HepG2 (cell line): Measurements from ENCODE around the gene ZC3H18. TPM values are rescaled to one million over a fixed set of nuclear protein-coding genes. Genes with fewer than 3 reads are reported as not detected.

Source experiments
- ARID5B ChIP-seq: IDR thresholded peaks from 2 replicates; pipeline ENCODE4 v1.4.0; 2020; ENCODE audit warnings: mild to moderate bottlenecking, missing genetic modification reagents
- ATM ChIP-seq: fragments of 450-650 bp; IDR thresholded peaks from 2 replicates; pipeline ENCODE4 v1.7.1; 2017; ENCODE audit warnings: mild to moderate bottlenecking, borderline replicate concordance
- CENPT ChIP-seq: sonication (generic); formaldehyde crosslinking; IDR thresholded peaks from 2 replicates; pipeline ENCODE4 v1.8.0; 2022; ENCODE audit warnings: low read depth, mild to moderate bottlenecking, moderate library complexity, missing genetic modification reagents
- FOXP4 ChIP-seq: sonication (generic); formaldehyde crosslinking; IDR thresholded peaks from 2 replicates; pipeline ENCODE4 v1.4.0; 2020; ENCODE audit warnings: missing genetic modification reagents
- MXD1 ChIP-seq: sonication (generic); formaldehyde crosslinking; IDR thresholded peaks from 2 replicates; pipeline ENCODE4 v1.4.0; 2020; ENCODE audit warnings: mild to moderate bottlenecking, missing genetic modification reagents
- MXD3 ChIP-seq: IDR thresholded peaks from 2 replicates; pipeline ENCODE4 v1.6.1; 2016; ENCODE audit warnings: mild to moderate bottlenecking, missing biosample characterization, missing genetic modification reagents
- NCOR1 ChIP-seq: fragments of 200-600 bp; sonication (generic); IDR thresholded peaks from 2 replicates; pipeline ENCODE4 v1.7.0; 2017; ENCODE audit warnings: antibody characterized with exemption, low read length, borderline replicate concordance
- PAXIP1 ChIP-seq: sonication (generic); formaldehyde crosslinking; conservative IDR thresholded peaks from 2 replicates; pipeline ENCODE4 v1.4.0; 2020; ENCODE audit warnings: mild to moderate bottlenecking, missing genetic modification reagents, moderate library complexity
- REPIN1 ChIP-seq: sonication (generic); formaldehyde crosslinking; IDR thresholded peaks from 2 replicates; pipeline ENCODE4 v1.8.0; 2022; ENCODE audit warnings: missing genetic modification reagents, low read depth, mild to moderate bottlenecking, borderline replicate concordance
- SYNCRIP ChIP-seq: fragments of 200-400 bp; formaldehyde crosslinking; IDR thresholded peaks from 2 replicates; pipeline ENCODE4 v1.6.1; 2018; ENCODE audit warnings: mild to moderate bottlenecking, low read depth, low read length; ENCODE audit not compliant: insufficient read depth
- ZNF512 ChIP-seq: sonication (generic); formaldehyde crosslinking; IDR thresholded peaks from 2 replicates; pipeline ENCODE4 v1.4.0; 2020; ENCODE audit warnings: mild to moderate bottlenecking, missing genetic modification reagents
- ZNF746 ChIP-seq: sonication (generic); formaldehyde crosslinking; IDR thresholded peaks from 2 replicates; pipeline ENCODE4 v1.8.0; 2022; ENCODE audit warnings: mild to moderate bottlenecking, missing genetic modification reagents
- polyA plus RNA-seq, 8 experiments: library from polyadenylated mRNA; depleted of rRNA in 3 of 8; stranded (reverse) in 7 of 8; unstranded in 1 of 8; fragments of >200 nt; fragmentation: Illumina TruSeq in 4 of 8; extraction: Trizol in 4 of 8; gene quantifications; 2 replicates each; pipeline versions ENCODE4 v1.2.1 to v1.2.3, GENCODE V29; 2011 to 2016; ENCODE audit warnings: low read depth in 4 of 8, missing spikeins in 1 of 8, mixed read lengths in 1 of 8; ENCODE audit not compliant: insufficient read depth in 1 of 8
- total RNA-seq, 5 experiments: library from RNA; depleted of rRNA; stranded (reverse); fragments of >200 nt; fragmentation: Illumina TruSeq; extraction: Trizol; gene quantifications; 2 replicates each; pipeline ENCODE4 v1.2.3, GENCODE V29; 2016; ENCODE audit warnings: low read depth in 1 of 5

The ZC3H18 gene
- total and polyA plus RNA-seq, 2 of the 13 experiments (the other 11 are each of a cell fraction or from before 2014, with no cell fraction given), result 11.2 to 27.4 TPM

- TF ChIP-seq PAXIP1 (CRISPR knock-in tag), result peak; percentile 92
- TF ChIP-seq ZNF512 (CRISPR knock-in tag), result no peak
- TF ChIP-seq REPIN1 (CRISPR knock-in tag), result peak; percentile 81; the same call in 1 of the 2 replicates
- TF ChIP-seq FOXP4 (CRISPR knock-in tag), result peak; percentile 80
- peak; percentile 61; the same call in 1 of the 2 replicates for TF ChIP-seq MXD3 (CRISPR knock-in tag)
- peak; percentile 79 for TF ChIP-seq ARID5B
- TF ChIP-seq CENPT (CRISPR knock-in tag), result 0 out of 2 replicates have a peak, but pooled peaks have one; percentile 51
- no peak for TF ChIP-seq SYNCRIP
- TF ChIP-seq MXD1 (CRISPR knock-in tag), result peak; percentile 72; the same call in 1 of the 2 replicates
- peak; percentile 72; the same call in 1 of the 2 replicates for TF ChIP-seq NCOR1
- TF ChIP-seq ATM, result no peak
- 0 out of 2 replicates have a peak, but pooled peaks have one; percentile 56 for TF ChIP-seq ZNF746 (CRISPR knock-in tag)
Observed at GRCh38 chr16:88618182-88618955, 48.2 kb downstream of the ZC3H18 start (continued).
